Measurements from ENCODE around the gene DMKN. TPM values are rescaled to one million over a fixed set of nuclear protein-coding genes. Genes with fewer than 3 reads are reported as not detected.

The DMKN gene
- total and polyA plus RNA-seq, 10 donors: 2.5 to 17.9 (median 6.7) TPM

- no peaks in the 10 kb centered on the region for H3K36me3 ChIP-seq
- H3K9me3 ChIP-seq: no peaks in the 10 kb centered on the region
- no peak for TF ChIP-seq POLR2A (IDR thresholded peaks at IDR 0.05)
- no peak overlapping the region for H3K4me3 ChIP-seq
- H3K27ac ChIP-seq: no peak overlapping the region
- peaks cover 0 to 43% (median 0%) of the 10 kb centered on the region in 7 donors for H3K27me3 ChIP-seq (replicated peaks in 1 of 7)
- no peak for DNase-seq
- intact Hi-C loops (cut with DNase I; ENCODE audit: low total_unique reads): loop anchor here (10.0 kb wide), 1 partner anchor 143 kb away; the partner anchor contains the start of gene FFAR3
- peaks cover 0 to 11% (median 7%) of the 10 kb centered on the region in 6 donors for H3K4me1 ChIP-seq
- 80 to 98% (median 89%) methylated on average over 3 of the region's 3 CpGs for WGBS, 5 donors
Observed at GRCh38 chr19:35498220-35498619, 15.2 kb downstream of the DMKN start.

- no peaks in the 10 kb centered on the region for H3K9me3 ChIP-seq
- no peak overlapping the region for H3K27ac ChIP-seq
- H3K36me3 ChIP-seq: no peaks in the 10 kb centered on the region
- TF ChIP-seq POLR2AphosphoS5 (IDR thresholded peaks at IDR 0.05) (no peak), CTCF (IDR thresholded peaks at IDR 0.05 in 8 of 11, conservative IDR thresholded peaks at IDR 0.05 in 3 of 11) (no peak), POLR2A (IDR thresholded peaks at IDR 0.05) (no peak)
- no peak overlapping the region for H3K4me3 ChIP-seq
- intact Hi-C loops (cut with DNase I; ENCODE audit: low total_unique reads): loop anchor here (10.0 kb wide), 1 partner anchor 143 kb away; the partner anchor contains the start of gene FFAR3
- peaks cover 0 to 38% (median 0%) of the 10 kb centered on the region in 7 donors for H3K27me3 ChIP-seq (replicated peaks in 1 of 7)
- 75 to 87% (median 83%) methylated on average over 14 of the region's 14 CpGs for WGBS, 5 donors
- peaks cover 0 to 11% (median 7%) of the 10 kb centered on the region in 6 donors for H3K4me1 ChIP-seq
- DNase-seq: no peak
Observed at GRCh38 chr19:35497406-35497805, 16.0 kb downstream of the DMKN start.

GRCh38 chr19:35495107-35496064 is 18.1 kb downstream of the DMKN start:
- peak; percentile 92 for DNase-seq
- no peaks in the 10 kb centered on the region for H3K36me3 ChIP-seq
- intact Hi-C loops (cut with DNase I; ENCODE audit: low total_unique reads): loop anchor here (10.0 kb wide), 1 partner anchor 141 kb away; the partner anchor contains the start of gene FFAR3
- peaks cover 0 to 11% (median 7%) of the 10 kb centered on the region in 6 donors for H3K4me1 ChIP-seq
- H3K4me3 ChIP-seq: peak overlapping the region in 1 of 8 donors; percentile 42
- no peaks in the 10 kb centered on the region for H3K9me3 ChIP-seq
- 26 to 30% (median 28%) methylated on average over 27 to 30 of the region's 30 CpGs for WGBS, 5 donors
- TF ChIP-seq CTCF (IDR thresholded peaks at IDR 0.05 in 8 of 11, conservative IDR thresholded peaks at IDR 0.05 in 3 of 11) (peak; percentile 94 to 99 (median 98)), POLR2AphosphoS5 (IDR thresholded peaks at IDR 0.05) (peak in 2 of 3 donors; percentile 46 to 52), POLR2A (IDR thresholded peaks at IDR 0.05) (no peak)
- no peak overlapping the region for H3K27ac ChIP-seq
- H3K27me3 ChIP-seq (replicated peaks in 1 of 7): peaks cover 0 to 40% (median 0%) of the 10 kb centered on the region in 7 donors

GRCh38 chr19:35493971-35494370 is 19.5 kb downstream of the DMKN start:
- peaks cover 0 to 54% (median 0%) of the 10 kb centered on the region in 7 donors for H3K27me3 ChIP-seq (replicated peaks in 1 of 7)
- no peak for DNase-seq
- no peaks in the 10 kb centered on the region for H3K36me3 ChIP-seq
- intact Hi-C loops (cut with DNase I; ENCODE audit: low total_unique reads): loop anchor here (10.0 kb wide), 1 partner anchor 139 kb away; the partner anchor contains the start of gene FFAR3
- TF ChIP-seq POLR2AphosphoS5 (IDR thresholded peaks at IDR 0.05): no peak
- no peak for TF ChIP-seq POLR2A (IDR thresholded peaks at IDR 0.05)
- TF ChIP-seq CTCF (IDR thresholded peaks at IDR 0.05 in 8 of 11, conservative IDR thresholded peaks at IDR 0.05 in 3 of 11): no peak
- no peak overlapping the region for H3K27ac ChIP-seq
- peaks cover 0 to 11% (median 7%) of the 10 kb centered on the region in 6 donors for H3K4me1 ChIP-seq
- H3K4me3 ChIP-seq: no peak overlapping the region
- no peaks in the 10 kb centered on the region for H3K9me3 ChIP-seq
- WGBS, 5 donors: 84 to 96% (median 90%) methylated on average over 8 to 9 of the region's 9 CpGs

Measured in spleen (tissue), 11 donors.